Fibroblast of lung (primary cell): ENCODE data around the gene PRELP. TPM values are rescaled to one million over a fixed set of nuclear protein-coding genes. Genes with fewer than 3 reads are reported as not detected.

Experiments
- DNase-seq, 2 donors: peaks; one replicate each; pipeline versions ENCODE4 v3.0.0 to v3.0.0-alpha.2; 2010; ENCODE audit warnings: low read depth in 2 of 2
- H2AFZ ChIP-seq: 2 replicates; pipeline ENCODE4 v1.5.1; 2012; ENCODE audit warnings: low read length, control low read depth, inconsistent platforms
- H3K27ac ChIP-seq: 2 replicates; pipeline ENCODE4 v1.5.1; 2011; ENCODE audit warnings: low read length, control low read depth; ENCODE audit not compliant: insufficient read depth
- H3K27me3 ChIP-seq: 2 replicates; pipeline ENCODE4 v1.5.1; 2011; ENCODE audit warnings: mild to moderate bottlenecking, low read length; ENCODE audit not compliant: control insufficient read depth, insufficient read depth
- H3K36me3 ChIP-seq: 2 replicates; pipeline ENCODE4 v1.5.1; 2011; ENCODE audit warnings: low read length; ENCODE audit not compliant: control insufficient read depth, insufficient read depth
- H3K4me1 ChIP-seq: 2 replicates; pipeline ENCODE4 v1.5.1; 2011; ENCODE audit warnings: low read length; ENCODE audit not compliant: control insufficient read depth, insufficient read depth; ENCODE audit errors: extremely low read depth
- H3K4me2 ChIP-seq: 2 replicates; pipeline ENCODE4 v1.5.1; 2011; ENCODE audit warnings: low read length, control low read depth; ENCODE audit not compliant: insufficient read depth; ENCODE audit errors: extremely low read depth
- H3K4me3 ChIP-seq, 4 experiments: fragments of 200-600 bp in 1 of 4; sonication (generic) in 1 of 4; replicated peaks in 1 of 4; 2 replicates each; pipeline ENCODE4 v1.5.1; 2011 to 2016; ENCODE audit warnings: low read length in 4 of 4, low read depth in 3 of 4, mild to moderate bottlenecking in 3 of 4, control low read depth in 2 of 4, inconsistent platforms in 1 of 4, mixed read lengths in 1 of 4; ENCODE audit not compliant: insufficient read depth in 1 of 4; ENCODE audit errors: control extremely low read depth in 1 of 4
- H3K79me2 ChIP-seq: 2 replicates; pipeline ENCODE4 v1.5.1; 2012; ENCODE audit warnings: mild to moderate bottlenecking, low read length, inconsistent platforms; ENCODE audit not compliant: control insufficient read depth, insufficient read depth
- H3K9ac ChIP-seq: 2 replicates; pipeline ENCODE4 v1.5.1; 2011; ENCODE audit warnings: mild to moderate bottlenecking, low read length, control low read depth; ENCODE audit not compliant: insufficient read depth
- H3K9me3 ChIP-seq: 2 replicates; pipeline ENCODE4 v1.5.1; 2012; ENCODE audit warnings: low read depth, low read length; ENCODE audit not compliant: control insufficient read depth, insufficient read depth
- H4K20me1 ChIP-seq: 2 replicates; pipeline ENCODE4 v1.5.1; 2011; ENCODE audit warnings: low read length; ENCODE audit not compliant: control insufficient read depth, insufficient read depth; ENCODE audit errors: extremely low read depth
- EZH2 ChIP-seq: IDR thresholded peaks from 2 replicates; pipeline ENCODE4 v1.5.1; 2012; ENCODE audit warnings: low read length, control low read depth, mild to moderate bottlenecking; ENCODE audit errors: missing control alignments
- polyA plus RNA-seq, 2 donors: library from polyadenylated mRNA; depleted of rRNA in 1 of 2; stranded (reverse) in 1 of 2; unstranded in 1 of 2; fragments of >200 nt; gene quantifications; 2 replicates each; pipeline ENCODE4 v1.2.1, GENCODE V29; 2011 to 2012; ENCODE audit warnings: missing spikeins in 1 of 2
- total RNA-seq: library from RNA; depleted of rRNA; stranded (reverse); fragments of >200 nt; gene quantifications from 2 replicates; pipeline ENCODE4 v1.2.1, GENCODE V29; 2014
- TF ChIP-seq, protein P1 (sequence below), 2 donors: IDR thresholded peaks in 1 of 2; conservative IDR thresholded peaks in 1 of 2; 1 replicate in 1 of 2; 2 replicates in 1 of 2; pipeline ENCODE4 v1.5.1; 2011 to 2012; ENCODE audit warnings: low read length in 2 of 2, control low read depth in 1 of 2, inconsistent platforms in 1 of 2, low read depth in 1 of 2, mild to moderate bottlenecking in 1 of 2

Gene PRELP
- total and polyA plus RNA-seq, 2 donors (not counting 1 experiment from before 2014, with no cell fraction given): 4.5 to 13.9 TPM

DNA sequence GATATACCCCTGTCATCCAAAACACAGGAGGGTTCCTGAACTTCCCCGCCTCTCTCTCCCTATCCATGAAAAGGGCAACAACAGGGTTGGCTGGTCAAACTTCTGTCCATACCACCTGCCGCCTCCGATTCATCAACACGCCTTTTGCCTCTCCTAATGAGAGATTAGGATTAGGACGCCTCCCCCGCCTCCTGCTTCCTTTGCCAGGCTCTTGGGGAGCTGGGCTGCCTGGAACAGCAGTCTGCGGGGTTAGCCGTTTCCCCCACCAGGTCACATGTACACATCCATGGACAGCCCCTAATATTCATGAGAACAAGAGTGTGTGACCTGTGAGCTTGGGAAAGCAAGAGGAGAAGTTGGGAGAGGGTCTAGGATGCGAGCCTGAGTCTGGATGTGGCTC lies 16.1 kb downstream of the PRELP start:
- DNase-seq: no peak
- TF ChIP-seq, protein P1, sequence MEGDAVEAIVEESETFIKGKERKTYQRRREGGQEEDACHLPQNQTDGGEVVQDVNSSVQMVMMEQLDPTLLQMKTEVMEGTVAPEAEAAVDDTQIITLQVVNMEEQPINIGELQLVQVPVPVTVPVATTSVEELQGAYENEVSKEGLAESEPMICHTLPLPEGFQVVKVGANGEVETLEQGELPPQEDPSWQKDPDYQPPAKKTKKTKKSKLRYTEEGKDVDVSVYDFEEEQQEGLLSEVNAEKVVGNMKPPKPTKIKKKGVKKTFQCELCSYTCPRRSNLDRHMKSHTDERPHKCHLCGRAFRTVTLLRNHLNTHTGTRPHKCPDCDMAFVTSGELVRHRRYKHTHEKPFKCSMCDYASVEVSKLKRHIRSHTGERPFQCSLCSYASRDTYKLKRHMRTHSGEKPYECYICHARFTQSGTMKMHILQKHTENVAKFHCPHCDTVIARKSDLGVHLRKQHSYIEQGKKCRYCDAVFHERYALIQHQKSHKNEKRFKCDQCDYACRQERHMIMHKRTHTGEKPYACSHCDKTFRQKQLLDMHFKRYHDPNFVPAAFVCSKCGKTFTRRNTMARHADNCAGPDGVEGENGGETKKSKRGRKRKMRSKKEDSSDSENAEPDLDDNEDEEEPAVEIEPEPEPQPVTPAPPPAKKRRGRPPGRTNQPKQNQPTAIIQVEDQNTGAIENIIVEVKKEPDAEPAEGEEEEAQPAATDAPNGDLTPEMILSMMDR (conservative IDR thresholded peaks at IDR 0.05 in 1 of 2, IDR thresholded peaks at IDR 0.05 in 1 of 2; ENCODE audit: low read depth in 1 of 2, low read length in 2 of 2): no peak
- no peak for TF ChIP-seq EZH2

DNA sequence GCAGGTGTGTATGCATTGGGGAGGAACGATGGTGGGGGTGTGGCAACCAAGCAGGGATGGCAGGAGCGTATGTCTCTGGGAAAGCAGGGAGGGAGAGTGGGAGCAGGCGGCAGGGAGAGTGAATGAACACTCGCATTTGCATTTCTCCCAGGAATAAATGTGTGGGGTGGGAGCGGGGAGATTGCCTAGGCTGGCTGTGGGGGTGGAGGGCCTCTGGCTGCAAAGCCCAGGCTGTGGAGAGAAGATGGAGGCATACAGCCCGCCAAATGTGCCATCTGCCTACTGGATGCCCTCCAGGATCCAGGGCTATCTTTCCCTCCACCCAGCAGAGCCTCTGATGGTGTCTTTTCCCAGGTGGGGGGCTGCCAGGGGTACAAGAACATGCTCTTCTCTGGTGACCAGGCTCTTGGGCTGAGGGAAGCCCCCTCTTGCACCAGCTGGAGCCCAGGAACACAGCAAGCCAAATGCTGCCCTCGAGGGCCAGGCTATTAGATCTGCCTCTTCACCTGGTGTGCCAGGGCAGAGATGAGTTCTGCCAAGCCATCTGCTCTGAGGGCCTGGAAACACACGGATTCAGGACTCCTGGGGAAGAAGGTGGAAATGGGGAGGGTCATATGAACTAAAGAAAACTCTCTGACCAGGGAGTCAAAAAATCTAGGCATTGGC lies 16.6 kb downstream of the PRELP start:
- H2AFZ ChIP-seq: no peak overlapping the region

More for the DNA sequence above, 16.1 kb downstream of the PRELP start:
- no peaks in the 10 kb centered on the region for H3K36me3 ChIP-seq
- no peaks in the 10 kb centered on the region for H4K20me1 ChIP-seq
- H3K79me2 ChIP-seq: no peaks in the 10 kb centered on the region
- H3K9ac ChIP-seq: no peak overlapping the region
- H3K27ac ChIP-seq: no peak overlapping the region
- no peaks in the 10 kb centered on the region for H3K27me3 ChIP-seq
- H2AFZ ChIP-seq: no peak overlapping the region
- no peaks in the 10 kb centered on the region for H3K9me3 ChIP-seq
- H3K4me2 ChIP-seq: no peak overlapping the region
- peaks cover 5% of the 10 kb centered on the region for H3K4me1 ChIP-seq
- no peak overlapping the region for H3K4me3 ChIP-seq

DNA sequence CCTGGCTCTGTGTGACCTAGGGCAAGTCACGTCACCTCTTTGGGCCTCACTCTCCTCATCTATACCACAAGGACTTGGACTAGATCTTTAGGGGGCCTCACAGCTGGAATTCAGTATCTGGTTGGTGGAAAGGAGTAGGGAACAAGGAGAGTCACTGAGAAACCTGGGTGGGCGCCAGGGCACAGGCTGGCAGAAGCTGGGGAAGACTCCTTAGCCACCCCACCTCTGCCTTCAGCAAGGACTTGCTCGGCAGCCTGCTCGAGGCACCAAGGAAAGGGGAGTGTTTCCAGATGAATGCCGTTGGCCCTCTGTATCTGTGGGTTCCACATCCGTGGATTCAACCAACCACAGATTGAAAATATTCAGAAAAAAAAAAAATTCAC lies 17.1 kb downstream of the PRELP start:
- Histone ChIP-seq H3K4me2 (no peak overlapping the region), H4K20me1 (no peaks in the 10 kb centered on the region)
- no peak for DNase-seq

More for the DNA sequence above, 16.6 kb downstream of the PRELP start:
- Histone ChIP-seq H3K9me3 (no peaks in the 10 kb centered on the region), H3K9ac (no peak overlapping the region), H3K4me3 (no peak overlapping the region), H3K27me3 (no peaks in the 10 kb centered on the region), H3K4me2 (no peak overlapping the region), H3K4me1 (no peaks in the 10 kb centered on the region), H4K20me1 (no peaks in the 10 kb centered on the region), H3K79me2 (no peaks in the 10 kb centered on the region), H3K27ac (no peak overlapping the region), H3K36me3 (no peaks in the 10 kb centered on the region)
- no peak for TF ChIP-seq EZH2
- TF ChIP-seq, protein P1 (conservative IDR thresholded peaks at IDR 0.05 in 1 of 2, IDR thresholded peaks at IDR 0.05 in 1 of 2; ENCODE audit: low read depth in 1 of 2, low read length in 2 of 2): no peak
- DNase-seq: no peak

More for the DNA sequence above, 17.1 kb downstream of the PRELP start:
- H2AFZ ChIP-seq: no peak overlapping the region
- H3K36me3 ChIP-seq: no peaks in the 10 kb centered on the region
- no peak overlapping the region for H3K4me3 ChIP-seq
- no peak overlapping the region for H3K27ac ChIP-seq
- H3K9me3 ChIP-seq: no peaks in the 10 kb centered on the region
- TF ChIP-seq, protein P1 (conservative IDR thresholded peaks at IDR 0.05 in 1 of 2, IDR thresholded peaks at IDR 0.05 in 1 of 2; ENCODE audit: low read depth in 1 of 2, low read length in 2 of 2): no peak
- TF ChIP-seq EZH2: no peak
- H3K79me2 ChIP-seq: no peaks in the 10 kb centered on the region
- no peaks in the 10 kb centered on the region for H3K4me1 ChIP-seq
- no peak overlapping the region for H3K9ac ChIP-seq
- H3K27me3 ChIP-seq: no peaks in the 10 kb centered on the region
